HG02885 (cell line): Measurements from ENCODE around the gene DDX42.

ENCODE experiments used
- ATAC-seq: cut with Tn5 transposase; IDR thresholded peaks from one replicate; pipeline ENCODE4 v1.9.1; 2021; ENCODE audit warnings: mild to moderate bottlenecking; ENCODE audit not compliant: unreplicated experiment, poor library complexity

DDX42 gene

DNA sequence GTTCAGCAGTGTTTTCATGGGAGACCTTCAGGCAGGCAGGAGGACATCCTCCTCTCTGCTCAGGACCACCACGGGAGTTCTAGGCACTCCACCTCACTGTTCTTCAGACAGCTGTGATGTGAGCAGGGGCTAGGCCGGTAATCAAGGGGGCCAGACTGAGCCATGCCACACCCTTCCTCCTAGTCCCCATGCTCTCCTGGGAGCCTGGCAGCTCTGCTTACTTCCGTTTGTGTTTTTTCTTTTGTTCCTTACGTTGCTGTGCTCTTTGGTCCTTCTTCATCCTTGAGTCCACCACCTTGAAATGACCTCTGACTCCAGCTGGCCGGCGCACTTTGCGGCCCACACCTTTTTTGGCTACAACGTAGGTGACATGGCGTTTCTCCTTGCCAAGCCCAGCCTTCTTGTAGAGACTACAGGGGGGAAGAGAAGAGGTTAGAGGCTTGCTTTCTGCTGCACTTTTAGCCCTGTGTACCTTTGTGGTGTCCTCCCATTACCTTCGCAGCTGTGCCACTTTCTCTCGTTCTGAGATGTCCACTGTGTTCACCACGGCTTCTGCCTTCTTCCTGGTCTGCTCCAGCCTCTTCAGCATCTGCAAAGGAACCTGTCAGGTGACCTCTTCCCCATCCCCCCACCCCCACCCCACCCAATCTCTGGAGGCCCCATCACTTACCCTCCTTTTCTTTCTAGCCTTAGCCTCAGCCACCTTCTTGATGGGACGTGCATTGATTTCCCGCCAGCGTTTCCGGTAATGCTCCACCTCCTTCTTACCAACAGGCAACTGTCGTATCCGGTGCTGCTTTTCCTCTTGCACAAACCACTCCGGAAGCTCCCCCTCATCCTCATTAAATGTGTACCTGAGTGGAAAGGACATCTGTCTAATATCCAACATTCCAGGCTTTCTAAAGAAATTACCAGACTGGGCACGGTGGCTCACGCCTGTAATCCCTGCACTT lies 45.9 kb downstream of the DDX42 start:
- ATAC-seq: no peak

DNA sequence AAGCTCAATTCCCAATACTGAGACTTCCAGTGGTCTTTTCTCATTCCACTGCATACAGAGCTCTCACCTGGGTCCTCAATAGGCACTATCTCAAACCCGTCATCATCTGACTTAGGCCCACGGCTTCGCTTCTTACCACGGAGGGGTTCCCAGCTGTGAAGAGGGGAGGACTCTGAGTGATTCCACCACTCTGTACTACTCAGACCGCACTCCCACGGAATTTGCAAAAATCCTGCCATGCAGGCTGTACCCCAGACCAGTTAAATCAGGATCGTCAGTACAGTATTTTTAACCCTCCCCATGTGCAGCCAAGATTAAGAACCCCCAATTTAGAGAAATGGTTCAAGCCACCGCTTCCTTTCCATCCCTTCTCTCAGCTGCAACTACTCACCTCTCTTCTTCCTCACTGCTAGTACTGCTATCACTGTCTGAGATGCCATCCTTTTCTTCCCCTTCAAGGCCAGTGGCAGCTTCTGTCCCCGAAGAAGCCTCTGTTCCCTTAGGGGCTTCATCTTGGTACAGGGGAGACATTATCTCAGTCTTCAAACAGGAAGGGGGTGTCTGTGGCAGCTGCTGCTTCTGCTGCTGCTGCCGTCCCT lies 47.1 kb downstream of the DDX42 start:
- ATAC-seq: no peak

DNA sequence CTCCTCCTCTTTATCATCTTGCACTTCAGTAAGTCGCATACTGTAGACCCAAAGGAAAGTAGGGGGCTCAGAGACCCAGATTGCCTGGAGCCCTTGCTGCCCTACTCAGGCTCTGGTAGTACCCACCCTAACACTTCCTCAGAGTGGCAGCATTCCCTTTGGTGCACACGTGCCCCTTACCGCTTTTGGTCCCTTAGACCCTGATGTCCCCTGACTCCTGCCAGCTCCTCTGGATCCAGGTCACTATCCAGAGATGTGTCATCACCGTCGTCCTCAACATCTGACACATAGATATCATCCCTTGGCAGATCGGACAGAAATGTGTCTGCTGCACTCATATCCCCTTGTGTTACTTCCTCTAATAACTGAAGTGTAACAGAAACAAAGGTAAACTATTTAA lies 47.8 kb downstream of the DDX42 start:
- no peak for ATAC-seq

DNA sequence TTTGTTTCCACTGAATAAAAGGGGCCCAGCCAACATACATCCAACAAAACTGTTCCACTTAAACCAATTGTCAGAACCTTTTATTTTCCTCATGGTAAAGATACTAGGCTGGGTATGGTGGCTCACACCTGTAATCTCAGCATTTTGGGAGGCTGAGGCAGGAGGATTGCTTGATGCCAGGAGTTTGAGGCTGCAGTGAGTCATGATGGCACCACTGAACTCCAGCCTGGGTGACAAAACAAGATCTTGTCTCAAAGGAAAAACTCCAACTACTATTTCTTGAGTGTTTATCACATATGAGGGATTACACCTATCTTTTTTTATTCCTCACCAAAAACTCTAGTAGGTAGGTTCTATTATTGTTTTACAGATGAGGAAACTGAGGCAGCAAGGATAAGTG lies 48.6 kb downstream of the DDX42 start:
- no peak for ATAC-seq

DNA sequence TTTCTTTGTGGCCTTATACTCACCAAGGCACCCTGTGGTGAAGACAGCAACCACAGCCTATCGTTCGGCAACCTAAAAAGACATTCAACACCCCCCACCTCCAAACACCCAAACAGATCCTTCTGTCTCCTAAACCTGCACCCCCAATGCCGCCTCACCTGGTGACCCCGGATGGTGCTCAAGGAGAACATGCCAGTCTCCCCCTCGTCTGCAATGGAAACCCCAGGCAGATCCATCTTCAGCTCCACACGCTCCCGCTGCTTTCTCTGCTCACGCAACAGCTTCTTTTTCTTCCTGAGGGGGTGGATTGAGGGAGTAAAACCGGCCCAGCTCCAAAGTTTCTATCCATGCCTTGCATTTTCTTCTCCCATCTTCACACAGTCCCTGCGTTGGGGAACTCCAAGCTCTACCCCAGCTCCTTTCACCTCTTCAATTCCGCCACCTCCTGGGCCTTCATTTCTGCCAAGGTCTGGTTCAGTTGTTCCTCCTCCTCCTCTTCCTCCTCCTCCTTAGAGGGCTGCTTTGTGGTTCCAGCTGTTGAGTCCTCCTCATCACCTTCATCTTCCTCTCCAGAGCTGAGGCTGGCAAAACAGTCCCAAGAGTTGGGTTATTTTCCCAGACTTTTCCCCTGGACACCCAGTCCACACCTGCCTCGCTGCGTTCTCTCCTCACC lies 49.8 kb downstream of the DDX42 start:
- ATAC-seq: no peak

DNA sequence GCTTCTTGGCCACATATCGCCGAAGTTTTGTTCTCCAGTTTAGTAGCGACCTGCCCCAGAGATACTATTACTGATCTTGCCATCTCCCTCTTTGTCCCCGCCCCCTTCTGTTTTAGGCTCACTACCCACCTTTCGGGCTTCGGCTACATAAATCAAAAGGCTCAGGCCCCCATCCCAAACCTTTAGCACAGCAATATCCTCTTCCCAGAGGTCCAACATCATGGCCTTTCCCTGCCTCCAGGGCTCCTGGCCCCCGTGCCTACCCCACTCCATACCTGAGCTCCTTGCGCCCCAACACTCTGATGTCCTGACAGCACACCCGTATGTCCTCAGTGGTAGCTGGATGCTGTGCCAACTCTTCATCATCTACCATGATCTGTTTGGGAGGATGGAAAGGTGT lies 50.4 kb downstream of the DDX42 start:
- no peak for ATAC-seq

DNA sequence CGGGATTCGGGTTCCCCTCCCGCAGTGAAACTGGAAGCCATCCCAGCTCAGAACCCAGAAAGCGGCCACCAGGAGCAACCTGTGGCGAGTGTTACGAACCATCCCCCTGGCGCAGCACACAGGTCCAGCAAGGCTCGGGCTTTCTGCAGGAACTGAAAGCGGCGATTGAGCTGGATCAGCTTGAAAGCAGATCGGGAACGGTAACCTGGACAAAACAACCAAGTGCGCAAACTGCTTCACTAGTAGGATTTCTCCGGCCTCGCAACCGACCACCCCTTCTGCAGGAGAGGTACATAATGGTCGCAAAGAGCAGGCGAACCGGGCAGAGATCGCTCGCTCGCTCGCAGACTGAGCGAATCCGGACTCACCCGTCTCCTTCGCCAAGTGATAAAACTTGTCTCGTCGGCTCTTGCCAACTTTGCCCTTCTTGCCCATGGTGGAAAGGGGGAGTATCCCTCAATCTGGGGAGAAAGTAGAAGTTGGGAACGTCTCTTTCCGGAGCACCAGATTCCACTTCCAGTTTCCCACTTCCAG lies 52.6 kb downstream of the DDX42 start:
- peak; percentile 12 for ATAC-seq

DNA sequence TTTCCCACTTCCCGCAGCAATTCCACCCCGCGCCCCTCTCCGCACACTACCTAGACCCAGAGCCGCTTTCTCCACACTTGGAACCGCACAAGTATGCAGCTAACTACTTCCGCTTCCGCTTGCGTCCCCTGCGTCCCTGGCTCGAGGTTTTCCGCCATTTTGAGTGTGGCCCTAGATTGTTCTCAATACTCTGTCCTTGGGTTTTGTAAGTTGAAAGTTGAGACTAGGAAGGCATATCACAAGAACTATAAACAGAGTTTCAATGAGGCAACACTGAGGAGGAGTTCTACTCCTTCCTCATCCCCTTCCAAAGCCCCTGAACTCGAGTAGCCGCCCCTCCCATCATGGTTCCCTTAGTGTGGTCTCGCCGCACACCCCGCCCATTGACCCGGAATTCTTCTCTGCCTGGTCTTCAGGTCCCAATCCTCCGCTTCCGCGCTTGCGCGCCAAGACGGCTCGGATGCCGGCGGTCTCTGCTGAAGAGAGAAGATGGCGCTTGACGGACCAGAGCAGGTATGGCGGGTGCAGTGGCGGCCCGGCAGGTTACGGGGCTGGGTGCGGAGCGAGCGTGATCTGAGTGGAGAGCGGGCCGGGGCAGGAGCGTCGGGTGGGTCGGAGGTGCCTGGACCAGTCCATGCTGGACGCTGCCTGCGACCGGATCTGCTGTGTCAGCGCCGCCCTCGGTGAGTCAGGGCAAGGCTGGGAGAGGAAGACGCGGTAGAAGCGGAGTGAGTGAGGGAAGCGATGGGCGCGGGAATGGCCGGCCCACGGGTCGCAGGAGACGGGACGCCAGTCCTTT lies 53.2 kb downstream of the DDX42 start, which contains the start of the genes FTSJ3 and PSMC5:
Gene FTSJ3 (minus strand): TSS at position 662 of the 799 bp plus-strand sequence. CDS start 761 bp downstream, outside the sequence.
Gene PSMC5 (plus strand): TSS at position 430 of the 799 bp plus-strand sequence. CDS start 60 bp downstream, at position 490.
- ATAC-seq: peak; percentile 88

DNA sequence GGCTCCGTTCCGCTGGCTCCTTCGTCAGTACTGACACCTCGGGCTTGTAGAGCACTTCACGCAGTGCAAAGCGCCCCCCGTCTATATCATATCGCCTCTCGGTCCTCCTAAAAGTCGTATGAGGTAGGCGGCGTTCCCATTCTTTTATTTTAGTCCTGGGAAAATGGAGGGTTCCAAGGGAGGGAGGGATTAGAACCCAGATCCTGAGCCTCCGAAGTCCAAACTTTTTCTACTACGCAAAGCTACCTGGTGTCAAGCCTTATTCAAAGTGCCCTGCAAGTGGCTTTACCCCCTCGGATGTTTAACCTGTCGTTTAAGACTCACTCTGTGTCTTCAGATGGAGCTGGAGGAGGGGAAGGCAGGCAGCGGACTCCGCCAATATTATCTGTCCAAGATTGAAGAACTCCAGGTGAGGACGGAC lies 53.8 kb downstream of the DDX42 start:
- no peak for ATAC-seq

DNA sequence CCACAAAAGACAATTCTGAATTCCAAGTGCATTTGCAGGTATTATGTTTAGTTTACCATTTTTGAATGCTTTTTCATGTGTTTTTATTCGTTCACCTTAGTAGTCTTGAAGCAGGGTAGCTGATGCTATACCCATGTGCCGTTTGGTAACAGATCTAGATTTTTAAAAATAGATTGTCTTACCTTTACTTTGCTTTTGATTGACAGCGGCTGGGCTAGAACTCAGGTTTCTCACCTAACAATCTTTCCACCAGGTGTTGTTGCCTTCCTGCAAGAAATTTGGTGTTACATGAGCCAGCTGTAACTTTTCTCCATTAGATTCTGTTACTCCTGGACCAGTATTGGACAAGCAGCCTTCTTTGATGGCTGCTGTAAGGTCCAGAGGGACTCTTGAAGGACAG lies 55.0 kb downstream of the DDX42 start:
- ATAC-seq: no peak

DNA sequence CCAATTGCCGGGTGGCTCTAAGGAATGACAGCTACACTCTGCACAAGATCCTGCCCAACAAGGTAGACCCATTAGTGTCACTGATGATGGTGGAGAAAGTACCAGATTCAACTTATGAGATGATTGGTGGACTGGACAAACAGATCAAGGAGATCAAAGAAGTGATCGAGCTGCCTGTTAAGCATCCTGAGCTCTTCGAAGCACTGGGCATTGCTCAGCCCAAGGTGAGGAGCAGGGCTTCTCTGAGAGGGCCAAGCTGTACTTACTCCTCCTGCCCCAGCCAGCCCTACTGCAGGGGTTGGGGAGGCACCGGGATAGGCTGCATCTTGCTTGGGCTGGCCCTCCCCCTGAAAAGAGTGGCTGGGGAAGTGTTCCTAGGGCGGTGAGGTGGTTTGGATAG lies 56.3 kb downstream of the DDX42 start:
- no peak for ATAC-seq

DNA sequence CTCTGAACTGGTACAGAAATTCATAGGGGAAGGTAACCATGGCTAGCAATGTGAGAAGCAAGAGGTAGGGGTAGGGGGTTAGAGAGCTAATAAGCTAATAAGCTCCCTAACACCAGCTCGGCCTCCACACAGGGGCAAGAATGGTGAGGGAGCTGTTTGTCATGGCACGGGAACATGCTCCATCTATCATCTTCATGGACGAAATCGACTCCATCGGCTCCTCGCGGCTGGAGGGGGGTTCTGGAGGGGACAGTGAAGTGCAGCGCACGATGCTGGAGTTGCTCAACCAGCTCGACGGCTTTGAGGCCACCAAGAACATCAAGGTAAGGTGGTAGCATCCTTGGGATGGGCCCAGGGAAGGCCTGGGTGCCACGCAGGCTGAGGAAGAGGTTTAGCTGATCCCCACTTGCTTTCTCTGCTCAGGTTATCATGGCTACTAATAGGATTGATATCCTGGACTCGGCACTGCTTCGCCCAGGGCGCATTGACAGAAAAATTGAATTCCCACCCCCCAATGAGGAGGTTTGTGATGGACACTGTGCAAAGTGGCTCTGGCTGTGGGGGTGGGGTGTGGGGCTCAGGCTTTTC lies 57.0 kb downstream of the DDX42 start:
- ATAC-seq: no peak

DNA sequence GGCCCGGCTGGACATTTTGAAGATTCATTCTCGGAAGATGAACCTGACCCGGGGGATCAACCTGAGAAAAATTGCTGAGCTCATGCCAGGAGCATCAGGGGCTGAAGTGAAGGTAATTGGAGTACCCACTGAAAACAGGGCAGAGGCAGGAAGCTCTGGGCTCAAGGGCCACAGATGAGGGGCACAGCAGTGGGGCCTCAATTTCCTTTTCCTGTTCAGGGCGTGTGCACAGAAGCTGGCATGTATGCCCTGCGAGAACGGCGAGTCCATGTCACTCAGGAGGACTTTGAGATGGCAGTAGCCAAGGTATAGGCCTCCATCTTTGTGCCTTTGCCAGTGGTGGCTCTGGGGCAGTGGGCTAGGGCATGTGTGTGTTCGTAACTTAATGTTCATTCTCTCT lies 57.5 kb downstream of the DDX42 start:
- no peak for ATAC-seq

DNA sequence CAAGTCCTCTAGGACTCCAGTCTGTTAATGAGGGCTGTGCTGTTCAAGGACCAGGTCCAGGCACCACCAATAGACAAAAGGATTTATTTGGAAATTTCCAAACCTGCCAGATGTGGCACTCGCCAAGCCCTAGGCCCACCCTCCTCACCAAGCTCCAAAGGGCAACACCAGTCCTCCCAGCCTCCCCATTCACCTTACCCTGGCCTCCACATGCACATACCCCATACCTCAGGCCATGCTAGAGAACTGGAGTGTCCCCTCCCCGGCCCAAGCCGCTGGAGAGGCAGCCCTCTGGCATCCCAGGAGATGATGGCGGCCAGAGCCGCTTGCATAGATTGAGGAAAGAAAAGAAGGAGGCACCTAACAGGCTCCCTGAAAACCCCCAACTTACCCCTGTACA lies 58.0 kb downstream of the DDX42 start:
- no peak for ATAC-seq

DNA sequence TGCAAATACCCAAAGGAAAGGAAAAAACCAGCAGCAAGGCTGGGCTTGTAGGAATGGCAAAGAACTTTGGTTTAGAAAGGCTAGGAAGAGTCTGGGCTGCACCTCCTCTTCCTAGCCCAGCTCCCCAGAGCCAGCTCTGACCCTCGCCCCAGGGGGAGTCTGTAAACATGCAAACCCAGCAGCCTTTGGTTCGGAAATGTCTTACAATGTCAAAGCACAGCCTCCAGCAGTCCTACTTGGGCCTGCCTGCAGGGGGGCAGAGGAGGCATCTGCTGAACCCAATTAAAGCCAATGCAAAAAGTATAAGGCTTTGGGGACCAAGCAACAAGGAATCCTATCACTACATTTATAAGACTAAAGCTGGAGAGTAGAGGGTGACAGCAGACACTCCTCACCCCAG lies 58.5 kb downstream of the DDX42 start:
- no peak for ATAC-seq

DNA sequence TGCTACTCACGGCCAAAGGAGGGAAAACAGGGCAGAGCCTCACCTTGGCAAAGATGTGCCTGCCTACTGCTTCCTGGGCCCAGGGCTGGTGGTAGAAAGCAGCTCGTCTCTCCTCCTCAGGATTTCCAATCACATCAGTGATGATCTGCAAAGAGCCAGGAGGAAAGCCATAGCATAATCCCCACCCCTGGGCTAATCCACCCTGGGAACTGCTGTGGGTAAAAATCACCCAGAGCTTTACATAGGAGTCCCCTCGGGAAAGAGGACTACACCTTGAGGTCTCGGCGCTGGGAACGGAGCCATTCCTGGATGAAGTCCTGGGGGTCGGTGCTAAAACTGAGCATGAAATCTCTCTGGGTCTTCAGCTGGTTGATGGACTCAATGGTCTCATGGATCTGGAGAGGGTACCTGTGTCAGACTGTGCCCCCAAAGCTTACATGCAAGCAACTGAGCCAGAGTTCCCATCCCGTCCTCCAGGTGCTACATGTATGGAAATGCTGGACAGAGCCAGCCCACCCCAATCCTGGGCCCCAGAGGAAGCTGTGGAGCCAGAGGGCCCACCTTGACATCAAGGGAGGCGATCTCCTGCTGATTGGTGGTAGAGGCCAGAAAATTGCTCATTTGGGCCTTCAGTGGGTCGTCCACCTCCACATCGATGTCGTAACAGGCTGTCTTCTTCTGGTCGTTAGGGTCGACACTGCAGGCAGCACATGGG lies 59.2 kb downstream of the DDX42 start:
- ATAC-seq: no peak

DNA sequence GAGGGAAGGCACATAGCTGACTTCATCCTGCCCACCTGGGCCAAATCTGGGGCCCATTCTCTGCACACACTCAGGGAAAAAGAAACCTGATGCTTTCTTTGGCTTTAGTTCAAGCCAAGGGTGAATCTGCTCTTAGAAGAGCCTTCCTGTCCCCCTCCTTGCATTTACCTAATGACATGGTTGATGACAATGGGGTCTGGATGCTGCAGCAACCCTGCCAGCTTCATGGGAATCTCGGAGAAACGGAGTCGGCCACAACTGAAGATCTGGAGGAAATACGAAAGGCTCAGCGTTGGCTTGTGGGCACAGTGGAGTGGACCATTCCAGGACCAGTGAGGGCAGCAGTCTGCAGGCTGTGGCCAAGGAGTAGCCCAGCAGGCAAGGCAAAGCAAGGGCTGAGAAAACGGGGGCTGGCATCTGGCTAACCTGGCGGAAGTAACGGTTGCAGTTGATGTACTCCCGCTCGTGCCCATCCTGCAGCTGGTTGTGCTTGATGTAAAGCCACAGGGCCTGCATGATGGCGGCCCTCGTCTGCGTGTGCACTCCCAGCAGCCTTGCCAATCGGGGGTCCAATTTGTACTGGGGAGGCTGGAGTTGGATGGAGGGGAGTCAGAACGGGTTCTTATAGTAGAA lies 59.9 kb downstream of the DDX42 start:
- no peak for ATAC-seq

DNA sequence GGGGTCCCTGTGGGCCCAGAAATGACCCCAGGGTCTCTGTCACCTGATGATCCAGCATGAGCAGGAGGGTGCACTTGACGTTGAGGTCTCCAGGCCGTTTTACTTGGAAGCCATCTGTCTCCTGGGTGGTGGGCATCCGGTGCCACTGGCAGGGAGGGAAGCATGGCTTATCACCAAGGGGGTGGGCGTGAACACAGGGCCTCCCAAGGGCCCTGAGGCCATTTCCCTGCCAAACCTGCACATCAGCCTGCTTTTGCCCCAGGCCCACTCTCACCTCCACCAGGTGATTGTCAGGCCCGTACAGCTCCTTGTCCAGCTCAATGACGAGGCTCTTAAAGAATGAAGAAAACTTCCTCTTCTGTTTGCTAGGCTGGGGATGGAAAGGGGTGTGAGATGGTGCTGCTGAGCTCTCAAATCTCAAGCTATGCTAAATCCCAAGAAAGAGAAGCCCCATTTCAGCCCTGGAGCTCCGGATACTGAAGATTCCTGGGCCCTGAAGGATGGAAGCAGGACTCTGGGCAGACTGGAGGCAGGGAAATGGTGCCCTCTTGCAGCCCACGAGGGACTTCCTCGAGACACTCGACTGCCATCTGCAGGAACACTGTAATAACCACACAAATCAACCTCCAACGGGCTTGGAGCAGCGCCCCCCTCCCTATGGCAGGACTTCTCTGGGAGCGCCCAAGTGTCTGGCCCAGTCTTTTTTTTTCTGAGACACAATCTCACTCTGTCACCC lies 60.6 kb downstream of the DDX42 start:
- ATAC-seq: peak; percentile 43
